A204.1 (cell line): Measurements from ENCODE around the gene TPSAB1.
"Not testable (repeated sequence)": the region's sequence is repeated elsewhere in the genome, so short reads cannot be mapped to it uniquely, and the experiment has no call there.

ENCODE experiments used
- FAIRE-seq: peaks from 2 replicates; lab custom pipeline; 2012; peaks lifted over from hg19 to GRCh38; lab: Jason Lieb, UNC

TPSAB1 gene

GRCh38 chr16:1225051-1225451, 15.5 kb upstream of the TPSAB1 start, which contains the start of gene TPSG1:
Gene TPSG1 (minus strand): TSS chr16:1225268. CDS start chr16:1225252, 16 bp downstream.
- FAIRE-seq, result no peak

GRCh38 chr16:1225728-1226311, 14.7 kb upstream of the TPSAB1 start:
- not testable (repeated sequence) for FAIRE-seq

GRCh38 chr16:1226692-1227091, 13.8 kb upstream of the TPSAB1 start:
- FAIRE-seq, result not testable (repeated sequence)

- FAIRE-seq, result not testable (repeated sequence)
Measured at GRCh38 chr16:1228227-1228626, 12.3 kb upstream of the TPSAB1 start.

GRCh38 chr16:1229476-1229875, 11.0 kb upstream of the TPSAB1 start:
- not testable (repeated sequence) for FAIRE-seq

- not testable (repeated sequence) for FAIRE-seq
Measured at GRCh38 chr16:1230084-1230470, 10.4 kb upstream of the TPSAB1 start, which contains the start of gene TPSB2. Gene TPSB2 (minus strand): TSS chr16:1230184. CDS start chr16:1229951, 233 bp downstream.

- not testable (repeated sequence) for FAIRE-seq
Measured at GRCh38 chr16:1230471-1231212, 9.9 kb upstream of the TPSAB1 start.

- FAIRE-seq, result not testable (repeated sequence)
Measured at GRCh38 chr16:1231301-1231700, 9.2 kb upstream of the TPSAB1 start.

- not testable (repeated sequence) for FAIRE-seq
Measured at GRCh38 chr16:1232049-1232748, 8.3 kb upstream of the TPSAB1 start.

GRCh38 chr16:1236659-1237058, 3.8 kb upstream of the TPSAB1 start:
- FAIRE-seq, result not testable (repeated sequence)

GRCh38 chr16:1237990-1238389, 2.5 kb upstream of the TPSAB1 start:
- no peak for FAIRE-seq

- FAIRE-seq, result not testable (repeated sequence)
Measured at GRCh38 chr16:1238909-1239308, 1.6 kb upstream of the TPSAB1 start.

GRCh38 chr16:1239575-1239974, 930 bp upstream of the TPSAB1 start:
- not testable (repeated sequence) for FAIRE-seq

- not testable (repeated sequence) for FAIRE-seq
Measured at GRCh38 chr16:1241081-1241480, 576 bp downstream of the TPSAB1 start.

GRCh38 chr16:1243363-1243762, 2.9 kb downstream of the TPSAB1 start:
- FAIRE-seq, result not testable (repeated sequence)

- FAIRE-seq, result not testable (repeated sequence)
Measured at GRCh38 chr16:1243907-1244850, 3.7 kb downstream of the TPSAB1 start.

- FAIRE-seq, result no peak
Measured at GRCh38 chr16:1244881-1245280, 4.4 kb downstream of the TPSAB1 start.

GRCh38 chr16:1245452-1246020, 5.0 kb downstream of the TPSAB1 start:
- no peak for FAIRE-seq

- not testable (repeated sequence) for FAIRE-seq
Measured at GRCh38 chr16:1247903-1248537, 7.5 kb downstream of the TPSAB1 start.

GRCh38 chr16:1249031-1249755, 8.7 kb downstream of the TPSAB1 start:
- FAIRE-seq, result not testable (repeated sequence)
